ENCODE measurements around the gene DDC. TPM values are rescaled to one million over a fixed set of nuclear protein-coding genes. Genes with fewer than 3 reads are reported as not detected.

DDC gene
- polyA plus RNA-seq, 1 donor (not counting 4 experiments of a cell fraction or from before 2014, with no cell fraction given), result not detected

GRCh38 chr7:50422858-50423257 is 142.3 kb downstream of the DDC start:
- DNase-seq (ENCODE audit: low read depth, low spot score), result no peak
- dilution Hi-C loops (cut with MboI; ENCODE audit: extremely low pct_ligation_motif_present, low sequenced_read_pairs), result no loop called here
- Histone ChIP-seq H3K27me3 (ENCODE audit: control insufficient read depth, extremely low read depth, insufficient read depth, low read length) (no peaks in the 10 kb centered on the region), H3K9me3 (ENCODE audit: control insufficient read depth, low read depth, low read length) (no peaks in the 10 kb centered on the region), H3K27ac (ENCODE audit: control insufficient read depth, insufficient read depth, low read length) (no peak overlapping the region), H4K20me1 (ENCODE audit: control insufficient read depth, extremely low read depth, insufficient read depth, low read length) (no peaks in the 10 kb centered on the region), H3K79me2 (ENCODE audit: control insufficient read depth, insufficient read depth, low read length) (no peaks in the 10 kb centered on the region), H3K9ac (ENCODE audit: control insufficient read depth, extremely low read depth, insufficient read depth, low read length) (no peak overlapping the region), H3K4me2 (ENCODE audit: control insufficient read depth, extremely low read depth, insufficient read depth, low read depth, low read length) (no peak overlapping the region), H2AFZ (ENCODE audit: control insufficient read depth, low read length) (no peak overlapping the region), H3K9me1 (ENCODE audit: control insufficient read depth, extremely low read depth, insufficient read depth, low read length) (no peaks in the 10 kb centered on the region), H3K4me3 (ENCODE audit: control insufficient read depth in 2 of 3, extremely low read depth in 1 of 3, insufficient read depth in 2 of 3, low read depth in 1 of 3, low read length in 3 of 3) (no peak overlapping the region), H3K4me1 (ENCODE audit: control insufficient read depth, extremely low read depth, insufficient read depth, low read length) (no peaks in the 10 kb centered on the region), H3K36me3 (ENCODE audit: control insufficient read depth in 2 of 2, extremely low read depth in 1 of 2, insufficient read depth in 2 of 2, low read length in 2 of 2) (no peaks in the 10 kb centered on the region)
- FAIRE-seq, result no peak
- no peak for TF ChIP-seq CTCF (optimal IDR thresholded peaks at IDR 0.05 in 1 of 3, IDR thresholded peaks at IDR 0.05 in 1 of 3, conservative IDR thresholded peaks at IDR 0.05 in 1 of 3; ENCODE audit: extremely low read depth in 1 of 3, insufficient read depth in 2 of 3, low read length in 3 of 3)

- dilution Hi-C loops (cut with MboI; ENCODE audit: extremely low pct_ligation_motif_present, low sequenced_read_pairs), result no loop called here
- no peak for FAIRE-seq
Observed at GRCh38 chr7:50421043-50421442, 144.2 kb downstream of the DDC start.

More at GRCh38 chr7:50421043-50421442, 144.2 kb downstream of the DDC start:
- Histone ChIP-seq H4K20me1 (ENCODE audit: control insufficient read depth, extremely low read depth, insufficient read depth, low read length) (no peaks in the 10 kb centered on the region), H3K9me3 (ENCODE audit: control insufficient read depth, low read depth, low read length) (no peaks in the 10 kb centered on the region), H3K4me1 (ENCODE audit: control insufficient read depth, extremely low read depth, insufficient read depth, low read length) (peaks cover 2% of the 10 kb centered on the region), H3K4me3 (ENCODE audit: control insufficient read depth in 2 of 3, extremely low read depth in 1 of 3, insufficient read depth in 2 of 3, low read depth in 1 of 3, low read length in 3 of 3) (no peak overlapping the region), H3K27me3 (ENCODE audit: control insufficient read depth, extremely low read depth, insufficient read depth, low read length) (no peaks in the 10 kb centered on the region), H3K4me2 (ENCODE audit: control insufficient read depth, extremely low read depth, insufficient read depth, low read depth, low read length) (no peak overlapping the region), H2AFZ (ENCODE audit: control insufficient read depth, low read length) (no peak overlapping the region), H3K27ac (ENCODE audit: control insufficient read depth, insufficient read depth, low read length) (no peak overlapping the region), H3K9ac (ENCODE audit: control insufficient read depth, extremely low read depth, insufficient read depth, low read length) (no peak overlapping the region), H3K36me3 (ENCODE audit: control insufficient read depth in 2 of 2, extremely low read depth in 1 of 2, insufficient read depth in 2 of 2, low read length in 2 of 2) (no peaks in the 10 kb centered on the region), H3K9me1 (ENCODE audit: control insufficient read depth, extremely low read depth, insufficient read depth, low read length) (no peaks in the 10 kb centered on the region), H3K79me2 (ENCODE audit: control insufficient read depth, insufficient read depth, low read length) (no peaks in the 10 kb centered on the region)
- TF ChIP-seq CTCF (optimal IDR thresholded peaks at IDR 0.05 in 1 of 3, IDR thresholded peaks at IDR 0.05 in 1 of 3, conservative IDR thresholded peaks at IDR 0.05 in 1 of 3; ENCODE audit: extremely low read depth in 1 of 3, insufficient read depth in 2 of 3, low read length in 3 of 3), result no peak
- TF ChIP-seq EZH2 (IDR thresholded peaks at IDR 0.05; ENCODE audit: low read length), result no peak
- no peak for DNase-seq (ENCODE audit: low read depth, low spot score)

Measured in keratinocyte (primary cell).